GM12864 (cell line): ENCODE results near the gene USP20.

Source experiments
- DNase-seq: peaks from one replicate; pipeline ENCODE4 v3.0.0-alpha.2; 2011; ENCODE audit warnings: low read depth
- H3K4me3 ChIP-seq: 2 replicates; pipeline ENCODE4 v1.5.1; 2011; ENCODE audit warnings: mild to moderate bottlenecking, low read depth, low read length, control low read depth
- TF ChIP-seq, protein P1 (sequence below): IDR thresholded peaks from 2 replicates; pipeline ENCODE4 v1.5.1; 2011; ENCODE audit warnings: low read depth, mild to moderate bottlenecking, moderate library complexity, low read length, control low read depth, inconsistent platforms; ENCODE audit errors: missing control alignments

Gene USP20

DNA sequence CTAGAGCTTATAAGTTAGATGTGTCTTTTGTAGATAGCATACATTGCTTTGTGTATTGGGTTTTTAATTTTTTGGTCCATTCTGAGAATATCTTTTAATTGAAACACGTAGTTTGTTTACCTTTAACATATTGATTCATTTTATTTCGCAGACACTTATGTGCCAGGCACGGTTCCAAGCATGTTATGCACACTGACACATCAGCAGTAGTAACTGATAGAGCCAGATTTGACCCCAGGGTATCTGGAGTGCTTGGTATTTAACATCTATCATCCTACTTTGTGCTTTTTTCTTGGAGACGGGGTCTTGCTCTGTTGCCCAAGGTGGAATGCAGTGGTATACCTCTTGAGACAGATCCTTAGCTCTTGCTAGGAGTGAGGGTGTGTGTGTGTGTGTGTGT is 71.9 kb downstream of the USP20 start:
- no peak overlapping the region for H3K4me3 ChIP-seq
- no peak for DNase-seq
- TF ChIP-seq, protein P1, sequence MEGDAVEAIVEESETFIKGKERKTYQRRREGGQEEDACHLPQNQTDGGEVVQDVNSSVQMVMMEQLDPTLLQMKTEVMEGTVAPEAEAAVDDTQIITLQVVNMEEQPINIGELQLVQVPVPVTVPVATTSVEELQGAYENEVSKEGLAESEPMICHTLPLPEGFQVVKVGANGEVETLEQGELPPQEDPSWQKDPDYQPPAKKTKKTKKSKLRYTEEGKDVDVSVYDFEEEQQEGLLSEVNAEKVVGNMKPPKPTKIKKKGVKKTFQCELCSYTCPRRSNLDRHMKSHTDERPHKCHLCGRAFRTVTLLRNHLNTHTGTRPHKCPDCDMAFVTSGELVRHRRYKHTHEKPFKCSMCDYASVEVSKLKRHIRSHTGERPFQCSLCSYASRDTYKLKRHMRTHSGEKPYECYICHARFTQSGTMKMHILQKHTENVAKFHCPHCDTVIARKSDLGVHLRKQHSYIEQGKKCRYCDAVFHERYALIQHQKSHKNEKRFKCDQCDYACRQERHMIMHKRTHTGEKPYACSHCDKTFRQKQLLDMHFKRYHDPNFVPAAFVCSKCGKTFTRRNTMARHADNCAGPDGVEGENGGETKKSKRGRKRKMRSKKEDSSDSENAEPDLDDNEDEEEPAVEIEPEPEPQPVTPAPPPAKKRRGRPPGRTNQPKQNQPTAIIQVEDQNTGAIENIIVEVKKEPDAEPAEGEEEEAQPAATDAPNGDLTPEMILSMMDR = no peak

DNA sequence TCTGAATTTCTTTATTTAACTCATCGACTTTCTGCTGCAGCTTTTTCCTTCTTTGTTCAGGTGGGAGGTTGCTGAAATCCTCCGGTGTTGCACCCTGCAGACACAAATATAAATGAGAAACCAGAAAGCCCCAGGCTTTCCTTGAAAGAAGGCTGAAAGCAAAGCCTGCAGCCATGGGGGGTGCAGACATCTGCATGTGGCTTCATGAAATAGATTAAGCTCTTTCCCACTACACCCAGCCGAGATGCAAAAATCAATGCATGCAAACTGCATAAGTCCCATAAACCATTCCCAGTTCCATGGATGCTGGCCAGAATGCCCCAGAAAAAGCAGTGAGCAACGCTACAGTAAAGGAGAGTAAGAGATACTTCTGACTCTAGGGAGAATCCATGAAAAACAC is 73.6 kb downstream of the USP20 start:
- DNase-seq = no peak
- TF ChIP-seq, protein P1 = no peak
- H3K4me3 ChIP-seq = no peak overlapping the region

DNA sequence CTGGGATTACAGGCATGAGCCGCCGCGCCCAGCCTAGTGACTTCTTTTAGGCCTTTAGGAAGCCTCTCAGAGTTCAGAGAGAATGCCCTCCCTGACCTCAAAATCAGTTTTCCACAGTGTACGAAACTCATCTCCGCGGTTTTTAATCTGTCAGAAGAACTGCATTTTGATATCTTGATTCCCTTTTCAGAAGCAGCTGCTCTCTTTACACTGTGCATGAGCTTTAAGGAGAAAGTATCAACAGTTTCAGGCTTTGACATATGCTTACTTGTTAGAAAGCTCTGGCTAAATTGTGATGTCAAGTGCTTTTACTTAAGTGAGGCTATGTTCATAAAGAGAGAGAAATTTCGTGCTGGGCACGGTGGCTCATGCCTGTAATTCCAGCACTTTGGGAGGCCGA is 74.6 kb downstream of the USP20 start:
- DNase-seq = no peak
- H3K4me3 ChIP-seq = no peak overlapping the region
- TF ChIP-seq, protein P1 = no peak

DNA sequence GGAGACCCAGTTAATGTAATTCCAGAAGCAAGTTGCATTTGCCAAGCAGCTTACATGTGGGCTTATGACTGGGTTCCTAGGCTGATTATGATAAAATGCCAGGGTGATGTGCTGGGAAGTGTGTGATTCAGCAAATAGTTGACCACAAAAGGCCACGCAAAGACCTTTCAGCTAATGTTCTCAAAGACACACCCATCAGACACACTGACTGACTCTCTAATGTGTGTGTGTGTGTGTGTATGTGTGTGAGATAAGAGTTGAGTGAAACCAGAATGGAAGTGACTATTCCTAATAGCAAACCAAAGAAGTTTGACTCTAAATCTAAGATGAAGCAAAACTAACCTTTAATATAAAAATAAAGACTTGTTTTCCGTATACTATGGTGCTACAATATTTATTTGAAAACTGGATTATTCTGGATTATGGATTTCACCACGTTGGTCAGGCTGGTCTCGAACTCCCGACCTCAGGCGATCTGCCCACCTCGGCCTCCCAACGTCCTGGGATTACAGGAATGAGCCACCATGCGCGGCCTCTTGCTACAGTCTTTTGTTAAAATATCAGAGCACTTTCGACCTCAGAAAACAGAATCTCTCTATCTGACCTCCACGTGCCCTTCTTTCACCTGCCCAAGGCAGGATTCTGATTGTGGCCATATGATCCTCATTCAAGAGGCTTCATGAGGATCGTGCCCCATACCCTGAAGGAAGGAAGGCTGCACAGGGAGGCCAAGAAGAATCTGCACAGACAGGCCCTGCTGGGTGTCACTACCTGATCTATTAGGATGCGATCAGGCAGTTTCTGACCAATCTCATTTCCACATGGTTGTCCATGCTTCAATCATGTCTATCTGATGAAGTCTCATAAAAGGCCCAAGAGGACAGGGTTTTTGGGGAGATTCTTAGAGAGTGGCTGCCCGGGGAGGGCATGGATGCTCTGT is 75.6 kb downstream of the USP20 start:
- DNase-seq = no peak
- H3K4me3 ChIP-seq = no peak overlapping the region
- TF ChIP-seq, protein P1 = no peak

DNA sequence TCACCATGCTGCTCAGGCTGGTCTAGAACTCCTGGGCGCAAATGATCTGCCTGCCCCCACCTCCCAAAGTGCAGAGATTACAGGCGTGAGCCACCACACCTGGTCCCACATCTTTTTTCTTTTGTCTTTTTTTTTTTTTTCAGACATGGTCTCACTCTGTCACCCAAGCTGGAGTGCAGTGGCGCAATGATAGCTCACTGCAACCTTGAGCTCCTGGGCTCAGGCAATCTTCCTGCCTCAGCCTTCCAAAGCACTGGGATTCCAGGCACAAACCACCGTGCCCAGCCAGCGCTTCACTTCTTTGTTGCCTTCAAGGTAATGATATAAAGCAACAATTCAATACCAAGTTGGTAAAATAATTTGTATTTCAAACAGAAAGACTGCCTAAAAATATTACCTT is 78.8 kb downstream of the USP20 start:
- no peak for DNase-seq
- TF ChIP-seq, protein P1 = no peak
- no peak overlapping the region for H3K4me3 ChIP-seq

DNA sequence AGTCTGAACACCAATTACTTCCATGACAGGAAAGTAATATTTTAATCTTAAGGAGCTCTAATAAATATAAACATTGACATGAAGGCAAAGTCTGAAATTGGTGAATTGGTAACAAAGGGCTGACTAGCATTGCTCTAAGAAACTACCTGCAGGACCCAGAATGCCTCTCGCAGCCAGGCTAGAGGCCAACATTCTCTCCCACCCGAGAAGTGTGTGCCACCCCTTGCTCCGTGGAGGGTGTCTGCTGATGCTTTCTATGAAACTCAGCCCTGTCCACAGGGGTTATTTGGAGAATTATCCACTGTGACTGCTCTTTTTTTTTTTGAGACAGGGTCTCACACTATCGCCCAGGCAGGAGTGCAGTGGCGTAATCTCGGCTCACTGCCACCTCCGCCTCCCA is 81.4 kb downstream of the USP20 start:
- TF ChIP-seq, protein P1 = no peak
- no peak for DNase-seq
- H3K4me3 ChIP-seq = no peak overlapping the region
